H9 (cell line): ENCODE measurements around the gene SNCA. TPM values are rescaled to one million over a fixed set of nuclear protein-coding genes. Genes with fewer than 3 reads are reported as not detected.

Experiments used
- DNase-seq: peaks from one replicate; pipeline ENCODE4 v3.0.0-alpha.2; 2017
- H2AFZ ChIP-seq: one replicate; pipeline ENCODE4 v1.6.1; 2013; ENCODE audit warnings: mild to moderate bottlenecking, low read length, control low read depth, moderate library complexity
- H2AK5ac ChIP-seq: 2 replicates; pipeline ENCODE4 v1.6.1; 2013; ENCODE audit warnings: low read length, control low read depth, mixed read lengths; ENCODE audit not compliant: insufficient read length
- H2BK120ac ChIP-seq: one replicate; pipeline ENCODE4 v1.6.1; 2013; ENCODE audit warnings: low read depth, mild to moderate bottlenecking, low read length, control low read depth, inconsistent platforms; ENCODE audit not compliant: poor library complexity, severe bottlenecking
- H2BK12ac ChIP-seq: 2 replicates; pipeline ENCODE4 v1.6.1; 2013; ENCODE audit warnings: low read length, control low read depth, mixed read lengths, low read depth; ENCODE audit not compliant: insufficient read length
- H2BK15ac ChIP-seq: 2 replicates; pipeline ENCODE4 v1.6.1; 2013; ENCODE audit warnings: low read depth, low read length, control low read depth
- H2BK20ac ChIP-seq: one replicate; pipeline ENCODE4 v1.6.1; 2013; ENCODE audit warnings: low read depth, mild to moderate bottlenecking, low read length, control low read depth, inconsistent platforms; ENCODE audit not compliant: poor library complexity, severe bottlenecking
- H2BK5ac ChIP-seq: 2 replicates; pipeline ENCODE4 v1.6.1; 2013; ENCODE audit warnings: low read length, control low read depth, mixed read lengths; ENCODE audit not compliant: insufficient read length
- H3K14ac ChIP-seq: 2 replicates; pipeline ENCODE4 v1.6.1; 2013; ENCODE audit warnings: low read length, control low read depth; ENCODE audit not compliant: insufficient read depth
- H3K18ac ChIP-seq: 2 replicates; pipeline ENCODE4 v1.6.1; 2013; ENCODE audit warnings: low read depth, mild to moderate bottlenecking, mixed read lengths, low read length, control low read depth; ENCODE audit not compliant: insufficient read length
- H3K23ac ChIP-seq: 2 replicates; pipeline ENCODE4 v1.6.1; 2013; ENCODE audit warnings: low read length, control low read depth, mixed read lengths, low read depth; ENCODE audit not compliant: insufficient read length
- H3K23me2 ChIP-seq: 2 replicates; pipeline ENCODE4 v1.6.1; 2013; ENCODE audit warnings: low read depth, mild to moderate bottlenecking, mixed read lengths, low read length, control low read depth; ENCODE audit not compliant: insufficient read length, poor library complexity, severe bottlenecking
- H3K27ac ChIP-seq: 2 replicates; pipeline ENCODE4 v1.5.1; 2013; ENCODE audit warnings: low read length, control low read depth, mixed read lengths, low read depth; ENCODE audit not compliant: insufficient read length
- H3K27me3 ChIP-seq: 2 replicates; pipeline ENCODE4 v1.6.1; 2013; ENCODE audit warnings: low read length, control low read depth, inconsistent platforms; ENCODE audit not compliant: insufficient read depth
- H3K4ac ChIP-seq: 2 replicates; pipeline ENCODE4 v1.6.1; 2013; ENCODE audit warnings: low read depth, mild to moderate bottlenecking, control low read depth, inconsistent platforms, low read length, moderate library complexity
- H3K4me1 ChIP-seq: 2 replicates; pipeline ENCODE4 v1.6.1; 2013; ENCODE audit warnings: low read length, control low read depth, inconsistent platforms; ENCODE audit not compliant: insufficient read depth
- H3K4me2 ChIP-seq: 2 replicates; pipeline ENCODE4 v1.6.1; 2013; ENCODE audit warnings: low read length, control low read depth, mixed read lengths; ENCODE audit not compliant: insufficient read length, insufficient read depth
- H3K56ac ChIP-seq: 2 replicates; pipeline ENCODE4 v1.6.1; 2013; ENCODE audit warnings: low read depth, mild to moderate bottlenecking, mixed read lengths, low read length, control low read depth; ENCODE audit not compliant: insufficient read length
- H3K79me1 ChIP-seq: 2 replicates; pipeline ENCODE4 v1.6.1; 2013; ENCODE audit warnings: low read depth, mild to moderate bottlenecking, moderate library complexity, low read length, control low read depth, inconsistent platforms; ENCODE audit not compliant: insufficient read depth, poor library complexity, severe bottlenecking
- H3K79me2 ChIP-seq: 2 replicates; pipeline ENCODE4 v1.6.1; 2013; ENCODE audit warnings: low read length, control low read depth, inconsistent platforms; ENCODE audit not compliant: insufficient read depth
- H3K9ac ChIP-seq: 2 replicates; pipeline ENCODE4 v1.6.1; 2013; ENCODE audit warnings: low read length, control low read depth, mixed read lengths; ENCODE audit not compliant: insufficient read length; ENCODE audit errors: extremely low read depth
- H3K9me3 ChIP-seq: one replicate; pipeline ENCODE4 v1.6.1; 2013; ENCODE audit warnings: low read depth, low read length, inconsistent platforms; ENCODE audit not compliant: control insufficient read depth
- H3T11ph ChIP-seq: one replicate; pipeline ENCODE4 v1.6.1; 2013; ENCODE audit warnings: mild to moderate bottlenecking, low read length, control low read depth, inconsistent platforms
- H4K20me1 ChIP-seq: one replicate; pipeline ENCODE4 v1.6.1; 2013; ENCODE audit not compliant: control insufficient read depth, insufficient read length, insufficient read depth
- H4K5ac ChIP-seq: 2 replicates; pipeline ENCODE4 v1.6.1; 2013; ENCODE audit warnings: low read depth, mild to moderate bottlenecking, mixed read lengths, low read length, control low read depth; ENCODE audit not compliant: insufficient read length
- H4K8ac ChIP-seq: replicated peaks from 2 replicates; pipeline ENCODE4 v1.6.1; 2013; ENCODE audit warnings: low read length, control low read depth, mixed read lengths, low read depth; ENCODE audit not compliant: insufficient read length
- H4K91ac ChIP-seq: 2 replicates; pipeline ENCODE4 v1.6.1; 2013; ENCODE audit warnings: low read depth, mild to moderate bottlenecking, moderate library complexity, mixed read lengths, low read length, control low read depth; ENCODE audit not compliant: insufficient read length
- H3K27ac Mint-ChIP-seq, 3 experiments: 2 replicates in 2 of 3; 3 replicates in 1 of 3; pipeline ENCODE4 v1.8.0; 2020 to 2021; ENCODE audit warnings: mixed read lengths in 3 of 3, mild to moderate bottlenecking in 1 of 3, moderate library complexity in 1 of 3
- H3K27me3 Mint-ChIP-seq: 2 replicates; pipeline ENCODE4 v1.8.0; 2021; ENCODE audit warnings: low read depth, mild to moderate bottlenecking, moderate library complexity, mixed read lengths
- H3K36me3 Mint-ChIP-seq, 3 experiments: 2 replicates in 2 of 3; 3 replicates in 1 of 3; pipeline ENCODE4 v1.8.0; 2020 to 2021; ENCODE audit warnings: low read depth in 3 of 3, mixed read lengths in 3 of 3; ENCODE audit not compliant: insufficient read depth in 1 of 3
- H3K4me1 Mint-ChIP-seq, 2 experiments: 2 replicates each; pipeline ENCODE4 v1.8.0; 2020; ENCODE audit warnings: mixed read lengths in 2 of 2
- H3K4me3 Mint-ChIP-seq, 2 experiments: 2 replicates in 1 of 2; 3 replicates in 1 of 2; pipeline ENCODE4 v1.8.0; 2020 to 2021; ENCODE audit warnings: mild to moderate bottlenecking in 2 of 2, mixed read lengths in 2 of 2, moderate library complexity in 1 of 2
- H3K9me3 Mint-ChIP-seq, 2 experiments: 2 replicates in 1 of 2; 3 replicates in 1 of 2; pipeline ENCODE4 v1.8.0; 2020; ENCODE audit warnings: mild to moderate bottlenecking in 2 of 2, mixed read lengths in 2 of 2, moderate library complexity in 1 of 2
- CTCF ChIP-seq: fragments of 200-600 bp; sonication (generic); conservative IDR thresholded peaks from 3 replicates; pipeline ENCODE4 v1.8.0; 2021; ENCODE audit warnings: antibody characterized with exemption, mild to moderate bottlenecking
- whole genome bisulfite sequencing: extraction: QIAGEN DNeasy Blood & Tissue Kit; methylation state at CpG from one replicate; pipeline ENCODE4 v1.1.7; 2013; ENCODE audit warnings: missing lambda C conversion rate, low lambda C conversion rate, mixed read lengths; ENCODE audit not compliant: insufficient read length; ENCODE audit errors: extremely low coverage; 5-methylcytosine and 5-hydroxymethylcytosine counted together
- total RNA-seq: library from RNA; stranded (reverse); gene quantifications from 2 replicates; pipeline ENCODE4 v1.2.1, GENCODE V29; 2021

SNCA gene
- total RNA-seq, 1 experiment from 2014 or later = 8.5 TPM

GRCh38 chr4:89752932-89753598, 83.9 kb downstream of the SNCA start:
- no peak overlapping the region for H3K4me2 ChIP-seq
- H3K27ac Mint-ChIP-seq = peak overlapping the region in 1 of 3 experiments; percentile 28; a peak in 2 of 7 replicates

More at GRCh38 chr4:89752932-89753598, 83.9 kb downstream of the SNCA start:
- peaks cover 4 to 7% of the 10 kb centered on the region in 2 experiments; a peak in 2 of 4 replicates for H3K4me1 Mint-ChIP-seq
- no peak overlapping the region for H2BK20ac ChIP-seq
- H3K4me3 Mint-ChIP-seq = no peak overlapping the region
- WGBS = no CpG with 5 or more reads among the region's 7 CpGs
- no peak overlapping the region for H4K91ac ChIP-seq
- H3K56ac ChIP-seq = no peak overlapping the region
- no peak overlapping the region for H4K5ac ChIP-seq
- H3K23me2 ChIP-seq = no peaks in the 10 kb centered on the region
- no peaks in the 10 kb centered on the region for H3K36me3 Mint-ChIP-seq
- H2BK15ac ChIP-seq = no peak overlapping the region
- no peaks in the 10 kb centered on the region for H3K4me1 ChIP-seq
- no peaks in the 10 kb centered on the region for H3K9me3 ChIP-seq
- no peak for DNase-seq
- no peaks in the 10 kb centered on the region for H4K20me1 ChIP-seq
- H3K27me3 Mint-ChIP-seq = no peaks in the 10 kb centered on the region
- no peaks in the 10 kb centered on the region for H3K79me1 ChIP-seq
- H2BK12ac ChIP-seq = no peak overlapping the region
- no peak overlapping the region for H3K27ac ChIP-seq
- no peaks in the 10 kb centered on the region for H3K79me2 ChIP-seq
- H3K9me3 Mint-ChIP-seq = no peaks in the 10 kb centered on the region
- no peak overlapping the region for H2AK5ac ChIP-seq
- no peak overlapping the region for H3K23ac ChIP-seq
- no peak overlapping the region for H4K8ac ChIP-seq
- H3K18ac ChIP-seq = no peak overlapping the region
- no peak overlapping the region for H2AFZ ChIP-seq
- H2BK120ac ChIP-seq = no peak overlapping the region
- no peak overlapping the region for H3T11ph ChIP-seq
- H3K27me3 ChIP-seq = no peaks in the 10 kb centered on the region
- no peak overlapping the region for H3K9ac ChIP-seq
- H3K14ac ChIP-seq = no peak overlapping the region
- H2BK5ac ChIP-seq = no peak overlapping the region
- TF ChIP-seq CTCF = no peak
- H3K4ac ChIP-seq = no peak overlapping the region
